Measurements from ENCODE around the gene IQCN.

IQCN gene
- long read RNA-seq, donor 1, full-length matches to known transcripts, result 5 of 5 reads
- long read RNA-seq, donor 1, partial matches to known transcripts, result 0 of 5 reads
- long read RNA-seq, donor 1, other reads (novel, unspliced or antisense), result 0 of 5 reads
- long read RNA-seq, donor 2, full-length matches to known transcripts, result 3 of 3 reads
- long read RNA-seq, donor 2, partial matches to known transcripts, result 0 of 3 reads
- long read RNA-seq, donor 2, other reads (novel, unspliced or antisense), result 0 of 3 reads
- long read RNA-seq, donor 3, full-length matches to known transcripts, result 11 of 45 reads
- long read RNA-seq, donor 3, partial matches to known transcripts, result 27 of 45 reads
- long read RNA-seq, donor 3, other reads (novel, unspliced or antisense), result 7 of 45 reads
- long read RNA-seq, donor 4, full-length matches to known transcripts, result 14 of 14 reads
- long read RNA-seq, donor 4, partial matches to known transcripts, result 0 of 14 reads
- long read RNA-seq, donor 4, other reads (novel, unspliced or antisense), result 0 of 14 reads
- long read RNA-seq, donor 5, full-length matches to known transcripts, result 3 of 3 reads
- long read RNA-seq, donor 5, partial matches to known transcripts, result 0 of 3 reads
- long read RNA-seq, donor 5, other reads (novel, unspliced or antisense), result 0 of 3 reads
- long read RNA-seq, donor 6, full-length matches to known transcripts, result 1 of 1 reads
- long read RNA-seq, donor 6, partial matches to known transcripts, result 0 of 1 reads
- long read RNA-seq, donor 6, other reads (novel, unspliced or antisense), result 0 of 1 reads
- long read RNA-seq, donor 7, result 0 reads
- long read RNA-seq, donor 8, full-length matches to known transcripts, result 6 of 6 reads
- long read RNA-seq, donor 8, partial matches to known transcripts, result 0 of 6 reads
- long read RNA-seq, donor 8, other reads (novel, unspliced or antisense), result 0 of 6 reads

- DNase-seq, result no peak
Observed at GRCh38 chr19:18274219-18274780, at the start of gene IQCN. IQCN (minus strand) TSS chr19:18274452; CDS start chr19:18269478, 4,974 bp downstream.

- peak; percentile 92 for DNase-seq
Observed at GRCh38 chr19:18322759-18323460, 48.7 kb upstream of the IQCN start, which contains the start of gene LSM4. LSM4 (minus strand) TSS chr19:18323076; CDS start chr19:18323020, 56 bp downstream.

GRCh38 chr19:18322318-18322758 lies 48.1 kb upstream of the IQCN start:
- peak; percentile 46 for DNase-seq

GRCh38 chr19:18321734-18322102 lies 47.5 kb upstream of the IQCN start:
- no peak for DNase-seq

- DNase-seq, result no peak
Observed at GRCh38 chr19:18320865-18321733, 46.8 kb upstream of the IQCN start.

- no peak for DNase-seq
Observed at GRCh38 chr19:18319591-18320135, 45.4 kb upstream of the IQCN start.

GRCh38 chr19:18317961-18318800 lies 43.9 kb upstream of the IQCN start:
- no peak for DNase-seq

- no peak for DNase-seq
Observed at GRCh38 chr19:18313398-18313797, 39.1 kb upstream of the IQCN start.

GRCh38 chr19:18312092-18312534 lies 37.9 kb upstream of the IQCN start:
- no peak for DNase-seq

- no peak for DNase-seq
Observed at GRCh38 chr19:18311502-18312091, 37.3 kb upstream of the IQCN start.

- no peak for DNase-seq
Observed at GRCh38 chr19:18310966-18311365, 36.7 kb upstream of the IQCN start.

GRCh38 chr19:18310118-18310909 lies 36.1 kb upstream of the IQCN start:
- no peak for DNase-seq

GRCh38 chr19:18309525-18310064 lies 35.3 kb upstream of the IQCN start:
- DNase-seq, result no peak

- DNase-seq, result no peak
Observed at GRCh38 chr19:18308948-18309325, 34.7 kb upstream of the IQCN start.

GRCh38 chr19:18308051-18308947 lies 34.0 kb upstream of the IQCN start:
- no peak for DNase-seq

- no peak for DNase-seq
Observed at GRCh38 chr19:18307271-18307681, 33.0 kb upstream of the IQCN start.

GRCh38 chr19:18306888-18307260 lies 32.6 kb upstream of the IQCN start:
- DNase-seq, result no peak

All from right kidney (tissue), 9 donors.